AG04449 (cell line): Measurements from ENCODE around the gene AMIGO1.

Source experiments
- CTCF ChIA-PET: fragments of 350-600 bp; formaldehyde crosslinking; extraction: SDS; loops from one replicate; lab custom pipeline; 2021; ENCODE audit warnings: antibody characterized with exemption; lab: Yijun Ruan, JAX
- POLR2A ChIA-PET: fragments of 400-600, 350-600 bp; formaldehyde crosslinking; extraction: SDS; loops from one replicate; lab custom pipeline; 2020; ENCODE audit warnings: antibody characterized with exemption, inconsistent platforms; lab: Yijun Ruan, JAX
- DNase-seq: peaks from one replicate; pipeline ENCODE4 v3.0.0-alpha.2; 2010; ENCODE audit warnings: low read depth, low spot score
- H3K4me3 ChIP-seq: 2 replicates; pipeline ENCODE4 v1.5.1; 2011; ENCODE audit warnings: low read depth, mild to moderate bottlenecking, control low read depth, low read length
- TF ChIP-seq, protein P1 (sequence below): IDR thresholded peaks from one replicate; pipeline ENCODE4 v1.5.1; 2011; ENCODE audit warnings: mild to moderate bottlenecking, moderate library complexity, low read length, control low read depth, inconsistent platforms; ENCODE audit not compliant: insufficient read depth; ENCODE audit errors: missing control alignments

The AMIGO1 gene

DNA sequence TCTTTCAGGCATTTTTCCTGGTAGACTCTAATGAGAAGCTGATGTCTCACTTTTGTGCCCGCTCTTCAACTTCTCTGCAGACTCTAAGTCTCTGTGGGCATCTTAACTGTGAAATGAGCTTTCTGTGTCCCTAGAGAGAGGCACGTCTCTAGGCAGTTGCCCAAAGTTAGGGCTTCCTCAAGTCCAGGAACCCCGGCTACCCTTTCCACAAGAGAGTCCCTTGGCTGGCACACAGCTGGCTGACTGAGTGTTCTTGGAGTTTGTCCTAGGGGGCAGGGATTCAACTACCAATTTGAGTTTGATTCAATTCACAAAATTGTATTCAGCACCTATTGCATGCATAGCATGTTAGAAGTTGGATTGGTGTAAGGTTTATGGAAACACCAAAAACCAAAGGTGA is 31.6 kb upstream of the AMIGO1 start:
- no peak for DNase-seq
- CTCF ChIA-PET, result interaction anchor here (1.5 to 26.3 kb wide), 7 partner anchors 8 to 443 kb away, joined by 4 to 2790 read pairs (median 194); partner anchors contain the start of genes AHCYL1, AMIGO1, ATXN7L2 and CYB561D1
- TF ChIP-seq, protein P1, sequence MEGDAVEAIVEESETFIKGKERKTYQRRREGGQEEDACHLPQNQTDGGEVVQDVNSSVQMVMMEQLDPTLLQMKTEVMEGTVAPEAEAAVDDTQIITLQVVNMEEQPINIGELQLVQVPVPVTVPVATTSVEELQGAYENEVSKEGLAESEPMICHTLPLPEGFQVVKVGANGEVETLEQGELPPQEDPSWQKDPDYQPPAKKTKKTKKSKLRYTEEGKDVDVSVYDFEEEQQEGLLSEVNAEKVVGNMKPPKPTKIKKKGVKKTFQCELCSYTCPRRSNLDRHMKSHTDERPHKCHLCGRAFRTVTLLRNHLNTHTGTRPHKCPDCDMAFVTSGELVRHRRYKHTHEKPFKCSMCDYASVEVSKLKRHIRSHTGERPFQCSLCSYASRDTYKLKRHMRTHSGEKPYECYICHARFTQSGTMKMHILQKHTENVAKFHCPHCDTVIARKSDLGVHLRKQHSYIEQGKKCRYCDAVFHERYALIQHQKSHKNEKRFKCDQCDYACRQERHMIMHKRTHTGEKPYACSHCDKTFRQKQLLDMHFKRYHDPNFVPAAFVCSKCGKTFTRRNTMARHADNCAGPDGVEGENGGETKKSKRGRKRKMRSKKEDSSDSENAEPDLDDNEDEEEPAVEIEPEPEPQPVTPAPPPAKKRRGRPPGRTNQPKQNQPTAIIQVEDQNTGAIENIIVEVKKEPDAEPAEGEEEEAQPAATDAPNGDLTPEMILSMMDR, result no peak
- H3K4me3 ChIP-seq, result no peak overlapping the region
- POLR2A ChIA-PET, result interaction anchor here (1.5 kb wide), 1 partner anchor 51 kb away, joined by 3 read pairs; no protein-coding TSS in a partner anchor

- DNase-seq, result no peak
- H3K4me3 ChIP-seq, result no peak within 1 kb of the TSS
- TF ChIP-seq, protein P1, result no peak
- CTCF ChIA-PET, result interaction anchor here (1.5 to 26.3 kb wide), 6 partner anchors 7 to 234 kb away, joined by 4 to 2790 read pairs (median 286); partner anchors contain the start of genes AMIGO1, ATXN7L2 and CYB561D1
- POLR2A ChIA-PET, result interaction anchor here (1.0 to 1.5 kb wide), 3 partner anchors 43 to 49 kb away, joined by 3 read pairs; partner anchors contain the start of gene CYB561D1
These were observed 30.1 kb upstream of the AMIGO1 start, which contains the start of gene GPR61 for GRCh38 chr1:109539676-109540075. TSS of gene GPR61 (plus strand) at chr1:109539872. CDS start at chr1:109543023, 3,151 bp downstream.

- TF ChIP-seq, protein P1, result no peak
- CTCF ChIA-PET, result interaction anchor here (0.8 to 26.3 kb wide), 8 partner anchors 4 to 442 kb away, joined by 3 to 2790 read pairs (median 194); partner anchors contain the start of genes AMIGO1, ATXN7L2, CYB561D1 and GPR61
- POLR2A ChIA-PET, result interaction anchor here (1.0 to 1.7 kb wide), 3 partner anchors 9 to 45 kb away, joined by 3 to 6 read pairs (median 3); partner anchors contain the start of genes CYB561D1 and GNAI3
- no peak overlapping the region for H3K4me3 ChIP-seq
- no peak for DNase-seq
These were observed 29.5 kb upstream of the AMIGO1 start for GRCh38 chr1:109538827-109539555.

DNA sequence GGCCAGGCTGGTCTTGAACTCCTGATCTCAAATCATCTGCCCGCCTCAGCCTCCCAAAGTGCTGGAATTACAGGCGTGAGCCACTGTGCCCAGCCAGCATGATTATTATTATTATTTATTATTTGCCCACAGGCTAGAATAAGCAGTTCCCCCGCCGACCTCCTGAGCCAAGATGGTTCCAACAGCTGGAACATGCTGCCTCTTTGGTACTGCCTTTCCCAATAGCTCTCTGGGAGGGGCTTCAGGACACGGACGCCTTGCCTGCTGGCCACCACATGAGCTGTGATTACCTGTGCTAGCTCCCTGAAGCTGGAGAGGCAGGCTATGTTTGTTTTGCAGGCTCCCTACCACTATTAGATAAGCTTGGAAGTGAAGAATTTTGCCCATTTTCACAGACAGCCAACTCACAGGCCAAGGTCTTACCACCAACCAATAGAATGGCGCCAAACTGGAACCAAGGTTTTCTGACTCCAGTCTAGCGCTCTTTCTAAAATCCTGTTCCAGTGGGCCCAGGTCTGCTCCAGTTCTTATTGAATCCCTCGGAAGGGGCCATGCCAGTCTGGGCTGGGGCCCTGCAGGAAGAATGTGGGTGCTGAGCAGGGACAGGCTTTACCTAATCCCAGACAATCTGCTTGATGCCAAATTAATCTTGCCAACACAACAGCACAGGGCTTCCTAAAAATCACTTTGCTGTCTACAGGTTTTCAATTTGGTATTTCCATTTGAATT is 28.1 kb upstream of the AMIGO1 start:
- no peak overlapping the region for H3K4me3 ChIP-seq
- POLR2A ChIA-PET, result interaction anchor here (1.7 kb wide), 1 partner anchor 11 kb away, joined by 6 read pairs; the partner anchor contains the start of gene GNAI3
- TF ChIP-seq, protein P1, result no peak
- no peak for DNase-seq
- CTCF ChIA-PET, result interaction anchor here (1.5 to 26.3 kb wide), 5 partner anchors 6 to 236 kb away, joined by 5 to 2790 read pairs (median 377); partner anchors contain the start of genes AMIGO1, ATXN7L2, CYB561D1 and GNAI3

GRCh38 chr1:109535971-109536491 is 26.5 kb upstream of the AMIGO1 start:
- no peak overlapping the region for H3K4me3 ChIP-seq
- ChIA-PET CTCF (interaction anchor here (2.0 to 26.3 kb wide), 3 partner anchors 7 to 238 kb away, joined by 5 to 2790 read pairs (median 194); partner anchors contain the start of genes AMIGO1, ATXN7L2, CYB561D1 and GPR61), POLR2A (interaction anchor here (0.8 kb wide), 1 partner anchor 12 kb away, joined by 3 read pairs; the partner anchor contains the start of gene GNAI3)
- DNase-seq, result no peak
- TF ChIP-seq, protein P1, result no peak
